Measurements from ENCODE around the gene COMT. TPM values are rescaled to one million over a fixed set of nuclear protein-coding genes. Genes with fewer than 3 reads are reported as not detected.

The COMT gene
- total and polyA plus RNA-seq, 10 donors, result 63.5 to 216 (median 99.3) TPM

GRCh38 chr22:19970031-19970478, 28.5 kb downstream of the COMT start:
- Histone ChIP-seq H3K27ac (peak overlapping the region in 4 of 8 donors; percentile 22 to 58 (median 40)), H3K36me3 (peaks cover 0 to 91% (median 28%) of the 10 kb centered on the region in 6 donors), H3K27me3 (replicated peaks in 1 of 7) (no peaks in the 10 kb centered on the region), H3K9me3 (no peaks in the 10 kb centered on the region), H3K4me1 (peaks cover 0 to 75% (median 25%) of the 10 kb centered on the region in 6 donors), H3K4me3 (no peak overlapping the region)
- intact Hi-C loops (cut with DNase I; ENCODE audit: low total_unique reads), result loop anchor here (5.0 to 10.0 kb wide), 2 partner anchors 42 to 155 kb away; no protein-coding TSS in a partner anchor
- TF ChIP-seq POLR2AphosphoS5 (IDR thresholded peaks at IDR 0.05) (peak in 1 of 3 donors; percentile 0), CTCF (IDR thresholded peaks at IDR 0.05 in 8 of 11, conservative IDR thresholded peaks at IDR 0.05 in 3 of 11) (no peak), POLR2A (IDR thresholded peaks at IDR 0.05) (no peak)
- WGBS, 5 donors, result 67 to 79% (median 77%) methylated on average over 6 to 9 of the region's 9 CpGs
- DNase-seq, result no peak

- intact Hi-C loops (cut with DNase I; ENCODE audit: low total_unique reads), result loop anchor here (5.0 to 10.0 kb wide), 2 partner anchors 42 to 154 kb away; no protein-coding TSS in a partner anchor
- Histone ChIP-seq H3K27ac (peak overlapping the region in 4 of 8 donors; percentile 22 to 58 (median 40)), H3K4me3 (no peak overlapping the region), H3K36me3 (peaks cover 0 to 90% (median 28%) of the 10 kb centered on the region in 6 donors), H3K27me3 (replicated peaks in 1 of 7) (no peaks in the 10 kb centered on the region), H3K4me1 (peaks cover 0 to 80% (median 28%) of the 10 kb centered on the region in 6 donors), H3K9me3 (no peaks in the 10 kb centered on the region)
- 48 to 69% (median 59%) methylated on average over 18 to 25 of the region's 25 CpGs for WGBS, 5 donors
- TF ChIP-seq CTCF (IDR thresholded peaks at IDR 0.05 in 8 of 11, conservative IDR thresholded peaks at IDR 0.05 in 3 of 11), result peak; percentile 82 to 98 (median 92)
- TF ChIP-seq POLR2A (IDR thresholded peaks at IDR 0.05), result no peak
- TF ChIP-seq POLR2AphosphoS5 (IDR thresholded peaks at IDR 0.05), result peak; percentile 49 to 72 (median 63)
- peak; percentile 93 for DNase-seq
Observed at GRCh38 chr22:19970479-19971275, 29.1 kb downstream of the COMT start.

- WGBS, 5 donors, result 51 to 66% (median 55%) methylated on average over 19 to 28 of the region's 28 CpGs
- H3K36me3 ChIP-seq, result peaks cover 0 to 85% (median 28%) of the 10 kb centered on the region in 6 donors
- DNase-seq, result no peak
- H3K4me3 ChIP-seq, result no peak overlapping the region
- no peak for TF ChIP-seq CTCF (IDR thresholded peaks at IDR 0.05 in 8 of 11, conservative IDR thresholded peaks at IDR 0.05 in 3 of 11)
- TF ChIP-seq POLR2AphosphoS5 (IDR thresholded peaks at IDR 0.05), result peak; percentile 22 to 71 (median 39)
- H3K27ac ChIP-seq, result peak overlapping the region in 4 of 8 donors; percentile 25 to 58 (median 40)
- no peaks in the 10 kb centered on the region for H3K27me3 ChIP-seq (replicated peaks in 1 of 7)
- intact Hi-C loops (cut with DNase I; ENCODE audit: low total_unique reads), result loop anchor here (5.0 to 10.0 kb wide), 2 partner anchors 41 to 153 kb away; no protein-coding TSS in a partner anchor
- peaks cover 0 to 78% (median 28%) of the 10 kb centered on the region in 6 donors for H3K4me1 ChIP-seq
- no peaks in the 10 kb centered on the region for H3K9me3 ChIP-seq
Observed at GRCh38 chr22:19971276-19972124, 29.9 kb downstream of the COMT start.
